ENCODE results near the gene CABP2.

GRCh38 chr11:67541198-67541597 is 18.0 kb upstream of the CABP2 start:
- TF ChIP-seq MAX (IDR thresholded peaks at IDR 0.05; ENCODE audit: low read depth): no peak
- TF ChIP-seq CTCF (IDR thresholded peaks at IDR 0.05): no peak
- no peak for TF ChIP-seq JUND (IDR thresholded peaks at IDR 0.05)
- TF ChIP-seq EP300 (IDR thresholded peaks at IDR 0.05; ENCODE audit: borderline replicate concordance in 1 of 2, low read depth in 1 of 2, low read length in 1 of 2): no peak
- TF ChIP-seq POLR2AphosphoS5 (IDR thresholded peaks at IDR 0.05; ENCODE audit: low read depth, low read length): no peak
- no peak for TF ChIP-seq GABPA (IDR thresholded peaks at IDR 0.05; ENCODE audit: low read depth)
- TF ChIP-seq YY1 (IDR thresholded peaks at IDR 0.05; ENCODE audit: low read depth): no peak
- no peak for TF ChIP-seq RXRA (IDR thresholded peaks at IDR 0.05; ENCODE audit: borderline replicate concordance, low read depth)
